ENCODE measurements around the gene ADPRHL1.

GRCh38 chr13:113452942-113453901 is at the start of gene ADPRHL1:
- TF ChIP-seq CTCF (IDR thresholded peaks at IDR 0.05) (no peak), EZH2 (IDR thresholded peaks at IDR 0.05; ENCODE audit: borderline replicate concordance, insufficient read depth, low read depth, low read length, poor library complexity, severe bottlenecking) (no peak)
